HEK293 (cell line): ENCODE measurements around the gene ATP2A3.

Source experiments
- CTCF ChIA-PET: fragments of 350-600 bp; formaldehyde crosslinking; extraction: SDS; loops from one replicate; lab custom pipeline; 2021; ENCODE audit warnings: antibody characterized with exemption; lab: Yijun Ruan, JAX
- POLR2A ChIA-PET: fragments of 300-600 bp; formaldehyde crosslinking; extraction: SDS; loops from one replicate; lab custom pipeline; 2020; ENCODE audit warnings: antibody characterized with exemption, inconsistent platforms; lab: Yijun Ruan, JAX
- H3K27ac ChIP-seq: fragments of 200-500 bp; sonication (Bioruptor generic); 2 replicates; pipeline ENCODE4 v1.5.1; 2014; ENCODE audit warnings: low read depth, low read length, control low read depth, inconsistent platforms; ENCODE audit errors: extremely low read depth
- H3K36me3 ChIP-seq, 2 experiments: fragments of 200-500 bp in 1 of 2; sonication (Bioruptor generic) in 1 of 2; 1 replicate in 1 of 2; 2 replicates in 1 of 2; pipeline ENCODE4 v1.5.1; 2014 to 2017; ENCODE audit warnings: inconsistent platforms in 2 of 2, low read length in 2 of 2; ENCODE audit not compliant: control insufficient read depth in 2 of 2, insufficient read depth in 1 of 2
- H3K4me1 ChIP-seq: fragments of 200-500 bp; sonication (Bioruptor generic); 2 replicates; pipeline ENCODE4 v1.5.1; 2014; ENCODE audit warnings: mild to moderate bottlenecking, low read length, inconsistent platforms; ENCODE audit not compliant: control insufficient read depth, insufficient read depth
- H3K4me3 ChIP-seq: 2 replicates; pipeline ENCODE4 v1.5.1; 2011; ENCODE audit warnings: low read depth, mild to moderate bottlenecking, control low read depth, low read length, moderate library complexity
- H3K9me3 ChIP-seq: fragments of 200-500 bp; sonication (Bioruptor generic); 2 replicates; pipeline ENCODE4 v1.5.1; 2014; ENCODE audit warnings: low read depth, low read length, inconsistent platforms; ENCODE audit not compliant: control insufficient read depth, insufficient read depth
- ELK4 ChIP-seq: IDR thresholded peaks from 2 replicates; pipeline ENCODE4 v1.6.1; 2011; ENCODE audit warnings: mild to moderate bottlenecking, low read depth, low read length, borderline replicate concordance
- GFI1B ChIP-seq: fragments of 450-650 bp; formaldehyde crosslinking; IDR thresholded peaks from 2 replicates; pipeline ENCODE4 v1.5.1; 2016; ENCODE audit warnings: missing biosample characterization, missing genetic modification characterization
- GLI2 ChIP-seq: fragments of 450-650 bp; formaldehyde crosslinking; IDR thresholded peaks from 2 replicates; pipeline ENCODE4; 2017; ENCODE audit warnings: missing biosample characterization, missing genetic modification characterization, low read depth, borderline replicate concordance
- GLI4 ChIP-seq: fragments of 450-650 bp; formaldehyde crosslinking; IDR thresholded peaks from 2 replicates; pipeline ENCODE4 v1.5.1; 2016; ENCODE audit warnings: missing biosample characterization, missing genetic modification characterization
- KLF10 ChIP-seq: fragments of 450-650 bp; IDR thresholded peaks from 2 replicates; pipeline ENCODE4 v1.5.1; 2018; ENCODE audit warnings: missing biosample characterization, mild to moderate bottlenecking, missing genetic modification characterization
- PRDM1 ChIP-seq: fragments of 450-650 bp; formaldehyde crosslinking; IDR thresholded peaks from 2 replicates; pipeline ENCODE4; 2016; ENCODE audit warnings: missing biosample characterization, missing genetic modification characterization
- SCRT1 ChIP-seq: fragments of 450-650 bp; formaldehyde crosslinking; IDR thresholded peaks from 2 replicates; pipeline ENCODE4 v1.5.1; 2016; ENCODE audit warnings: missing biosample characterization, missing genetic modification characterization, borderline replicate concordance
- SETDB1 ChIP-seq: IDR thresholded peaks from one replicate; pipeline ENCODE4 v1.6.1; 2017; ENCODE audit warnings: mild to moderate bottlenecking, low read length, moderate library complexity, mixed read lengths; ENCODE audit not compliant: insufficient read length
- SP2 ChIP-seq: fragments of 450-650 bp; formaldehyde crosslinking; IDR thresholded peaks from 2 replicates; pipeline ENCODE4 v1.5.1; 2016; ENCODE audit warnings: missing biosample characterization, missing genetic modification characterization
- YY1 ChIP-seq: fragments of 450-650 bp; formaldehyde crosslinking; IDR thresholded peaks from 2 replicates; pipeline ENCODE4 v1.5.1; 2018; ENCODE audit warnings: missing biosample characterization, missing genetic modification characterization
- ZBTB21 ChIP-seq: fragments of 450-650 bp; formaldehyde crosslinking; IDR thresholded peaks from 2 replicates; pipeline ENCODE4 v1.5.1; 2017; ENCODE audit warnings: missing biosample characterization, missing genetic modification characterization
- ZNF10 ChIP-seq: fragments of 450-650 bp; formaldehyde crosslinking; IDR thresholded peaks from 2 replicates; pipeline ENCODE4 v1.5.1; 2017; ENCODE audit warnings: missing biosample characterization, missing genetic modification characterization
- ZNF132 ChIP-seq: fragments of 450-650 bp; formaldehyde crosslinking; IDR thresholded peaks from 2 replicates; pipeline ENCODE4 v1.5.1; 2017; ENCODE audit warnings: missing biosample characterization, missing genetic modification characterization, borderline replicate concordance
- ZNF175 ChIP-seq: fragments of 450-650 bp; formaldehyde crosslinking; IDR thresholded peaks from 2 replicates; pipeline ENCODE4 v1.5.1; 2016; ENCODE audit warnings: missing biosample characterization, missing genetic modification characterization
- ZNF19 ChIP-seq: fragments of 450-650 bp; formaldehyde crosslinking; IDR thresholded peaks from 2 replicates; pipeline ENCODE4; 2016; ENCODE audit warnings: missing biosample characterization, missing genetic modification characterization, low read depth
- ZNF2 ChIP-seq: fragments of 450-650 bp; formaldehyde crosslinking; IDR thresholded peaks from 2 replicates; pipeline ENCODE4 v1.5.1; 2016; ENCODE audit warnings: missing biosample characterization, missing genetic modification characterization
- ZNF239 ChIP-seq: fragments of 450-650 bp; formaldehyde crosslinking; IDR thresholded peaks from 2 replicates; pipeline ENCODE4 v1.5.1; 2016; ENCODE audit warnings: missing biosample characterization, missing genetic modification characterization
- ZNF266 ChIP-seq: fragments of 450-650 bp; formaldehyde crosslinking; IDR thresholded peaks from 2 replicates; pipeline ENCODE4 v1.5.1; 2016; ENCODE audit warnings: missing biosample characterization, missing genetic modification characterization, low read depth
- ZNF366 ChIP-seq: fragments of 450-650 bp; formaldehyde crosslinking; conservative IDR thresholded peaks from 2 replicates; pipeline ENCODE4 v1.5.1; 2016; ENCODE audit warnings: missing biosample characterization, missing genetic modification characterization
- ZNF426 ChIP-seq: fragments of 450-650 bp; formaldehyde crosslinking; IDR thresholded peaks from 2 replicates; pipeline ENCODE4 v1.5.1; 2017; ENCODE audit warnings: missing biosample characterization, missing genetic modification characterization, mild to moderate bottlenecking, inconsistent platforms, moderate library complexity
- ZNF473 ChIP-seq: fragments of 450-650 bp; formaldehyde crosslinking; IDR thresholded peaks from 2 replicates; pipeline ENCODE4 v1.5.1; 2017; ENCODE audit warnings: missing biosample characterization, missing genetic modification characterization
- ZNF510 ChIP-seq: fragments of 450-650 bp; formaldehyde crosslinking; IDR thresholded peaks from 2 replicates; pipeline ENCODE4 v1.5.1; 2018; ENCODE audit warnings: mild to moderate bottlenecking, missing genetic modification characterization, missing biosample characterization; ENCODE audit not compliant: insufficient replicate concordance
- ZNF521 ChIP-seq: fragments of 450-650 bp; formaldehyde crosslinking; IDR thresholded peaks from 2 replicates; pipeline ENCODE4 v1.5.1; 2017; ENCODE audit warnings: missing biosample characterization, mild to moderate bottlenecking, missing genetic modification characterization
- ZNF623 ChIP-seq: fragments of 450-650 bp; formaldehyde crosslinking; IDR thresholded peaks from 2 replicates; pipeline ENCODE4 v1.5.1; 2016; ENCODE audit warnings: missing biosample characterization, missing genetic modification characterization
- ZNF658 ChIP-seq: fragments of 450-650 bp; formaldehyde crosslinking; IDR thresholded peaks from 2 replicates; pipeline ENCODE4; 2016; ENCODE audit warnings: missing biosample characterization, missing genetic modification characterization
- ZNF664 ChIP-seq: fragments of 450-650 bp; formaldehyde crosslinking; IDR thresholded peaks from 2 replicates; pipeline ENCODE4 v1.5.1; 2016; ENCODE audit warnings: missing biosample characterization, missing genetic modification characterization
- ZNF670 ChIP-seq: fragments of 450-650 bp; formaldehyde crosslinking; IDR thresholded peaks from 2 replicates; pipeline ENCODE4 v1.5.1; 2016; ENCODE audit warnings: missing biosample characterization, missing genetic modification characterization, low read depth
- ZNF791 ChIP-seq: fragments of 450-650 bp; formaldehyde crosslinking; IDR thresholded peaks from 2 replicates; pipeline ENCODE4 v1.5.1; 2016; ENCODE audit warnings: missing biosample characterization, missing genetic modification characterization
- TF ChIP-seq, protein P1 (sequence below): fragments of 450-650 bp; formaldehyde crosslinking; IDR thresholded peaks from 2 replicates; pipeline ENCODE4 v1.5.1; 2016; ENCODE audit warnings: missing biosample characterization, missing genetic modification characterization, borderline replicate concordance
- TF ChIP-seq, protein P2 (sequence below): fragments of 450-650 bp; formaldehyde crosslinking; IDR thresholded peaks from 2 replicates; pipeline ENCODE4 v1.5.1; 2016; ENCODE audit warnings: missing biosample characterization, missing genetic modification characterization

The ATP2A3 gene

DNA sequence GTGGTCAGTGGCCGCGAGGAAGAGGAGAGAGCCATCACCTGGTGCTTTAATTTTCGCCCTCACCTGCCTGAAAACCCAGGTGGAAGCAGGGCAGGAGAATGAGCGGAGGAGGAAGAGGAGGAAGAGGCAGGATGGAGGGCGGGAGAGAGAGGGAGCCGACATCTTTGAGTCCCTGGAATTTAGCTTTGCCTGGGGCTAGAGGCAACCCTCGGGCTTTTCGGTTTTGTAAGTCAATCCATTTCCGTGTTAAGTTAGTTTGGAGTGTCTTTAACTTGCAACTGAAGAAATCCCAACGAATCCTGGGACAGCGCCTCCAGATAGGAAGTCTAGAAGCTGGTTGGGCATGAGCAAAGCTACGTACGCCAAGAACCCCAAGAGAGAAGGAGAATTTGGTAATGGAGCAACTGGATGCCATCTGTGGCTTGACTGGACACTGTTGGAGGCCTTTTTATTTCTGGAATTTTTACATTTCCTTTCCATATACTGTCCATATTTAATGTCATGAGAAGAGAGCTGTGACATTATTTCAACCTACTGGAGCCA lies 36.9 kb upstream of the ATP2A3 start:
- POLR2A ChIA-PET = interaction anchor here (0.6 kb wide), 1 partner anchor 1347 kb away, joined by 4 read pairs; no protein-coding TSS in a partner anchor
- TF ChIP-seq GLI2 (tag by site-specific recombination) = no peak
- no peak for TF ChIP-seq ZNF658 (tag by site-specific recombination)
- TF ChIP-seq PRDM1 (tag by site-specific recombination) = no peak
- no peak for TF ChIP-seq ZNF2 (tag by site-specific recombination)
- TF ChIP-seq ZNF175 (tag by site-specific recombination) = no peak
- no peak for TF ChIP-seq ZNF521
- TF ChIP-seq GLI4 (tag by site-specific recombination) = no peak
- TF ChIP-seq YY1 (tag by site-specific recombination) = no peak
- TF ChIP-seq ZNF426 (tag by site-specific recombination) = no peak
- no peak for TF ChIP-seq SCRT1 (tag by site-specific recombination)
- TF ChIP-seq SP2 (tag by site-specific recombination) = no peak
- no peak for TF ChIP-seq ZBTB21
- no peak for TF ChIP-seq ZNF366 (tag by site-specific recombination)
- no peak for TF ChIP-seq ZNF239
- Histone ChIP-seq H3K9me3 (no peaks in the 10 kb centered on the region), H3K4me3 (no peak overlapping the region), H3K27ac (no peak overlapping the region), H3K36me3 (peaks cover 0 to 8% of the 10 kb centered on the region in 2 experiments; a peak in 1 of 3 replicates), H3K4me1 (no peaks in the 10 kb centered on the region)
- CTCF ChIA-PET = interaction anchor here (0.6 to 14.1 kb wide), 8 partner anchors 11 to 264 kb away, joined by 3 to 124 read pairs (median 7); partner anchors contain the start of gene NCBP3

- no peak for TF ChIP-seq ZNF132 (tag by site-specific recombination)
- TF ChIP-seq, protein P1, sequence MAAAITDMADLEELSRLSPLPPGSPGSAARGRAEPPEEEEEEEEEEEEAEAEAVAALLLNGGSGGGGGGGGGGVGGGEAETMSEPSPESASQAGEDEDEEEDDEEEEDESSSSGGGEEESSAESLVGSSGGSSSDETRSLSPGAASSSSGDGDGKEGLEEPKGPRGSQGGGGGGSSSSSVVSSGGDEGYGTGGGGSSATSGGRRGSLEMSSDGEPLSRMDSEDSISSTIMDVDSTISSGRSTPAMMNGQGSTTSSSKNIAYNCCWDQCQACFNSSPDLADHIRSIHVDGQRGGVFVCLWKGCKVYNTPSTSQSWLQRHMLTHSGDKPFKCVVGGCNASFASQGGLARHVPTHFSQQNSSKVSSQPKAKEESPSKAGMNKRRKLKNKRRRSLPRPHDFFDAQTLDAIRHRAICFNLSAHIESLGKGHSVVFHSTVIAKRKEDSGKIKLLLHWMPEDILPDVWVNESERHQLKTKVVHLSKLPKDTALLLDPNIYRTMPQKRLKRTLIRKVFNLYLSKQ (tag by site-specific recombination) = no peak
- no peak for TF ChIP-seq ELK4
- no peak for TF ChIP-seq ZNF623 (tag by site-specific recombination)
- TF ChIP-seq ZNF664 (tag by site-specific recombination) = no peak
- no peak for TF ChIP-seq ZNF19 (tag by site-specific recombination)
- Histone ChIP-seq H3K4me1 (no peaks in the 10 kb centered on the region), H3K27ac (no peak overlapping the region), H3K36me3 (no peaks in the 10 kb centered on the region), H3K9me3 (no peaks in the 10 kb centered on the region), H3K4me3 (no peak overlapping the region)
- POLR2A ChIA-PET = no interaction called here
- CTCF ChIA-PET = interaction anchor here (0.6 to 14.1 kb wide), 8 partner anchors 10 to 261 kb away, joined by 3 to 124 read pairs (median 4); partner anchors contain the start of gene NCBP3
These were observed 34.2 kb upstream of the ATP2A3 start for GRCh38 chr17:3998436-3998835.

DNA sequence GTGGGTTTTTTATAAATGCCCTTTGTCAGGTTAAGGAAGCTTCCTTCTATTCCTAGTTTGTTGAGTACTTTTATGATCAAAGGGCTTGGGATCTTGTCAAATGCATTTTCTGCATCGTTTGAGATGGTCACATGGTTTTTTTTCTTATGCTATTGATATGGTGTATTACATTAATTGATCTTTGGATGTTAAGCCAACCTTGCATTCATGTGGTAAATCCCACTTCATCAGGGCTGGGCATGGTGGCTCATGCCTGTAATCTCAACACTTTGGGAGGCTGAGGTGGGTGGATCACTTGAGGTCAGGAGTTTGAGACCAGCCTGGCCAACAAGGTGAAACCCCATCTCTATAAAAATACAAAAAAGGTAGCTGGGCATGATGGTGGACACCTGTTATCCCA lies 30.8 kb upstream of the ATP2A3 start:
- Histone ChIP-seq H3K27ac (no peak overlapping the region), H3K36me3 (no peaks in the 10 kb centered on the region), H3K4me3 (no peak overlapping the region), H3K9me3 (no peaks in the 10 kb centered on the region), H3K4me1 (no peaks in the 10 kb centered on the region)
- ChIA-PET POLR2A (no interaction called here), CTCF (interaction anchor here (0.6 to 2.2 kb wide), 5 partner anchors 9 to 419 kb away, joined by 3 to 11 read pairs (median 3); no protein-coding TSS in a partner anchor)
- no peak for TF ChIP-seq ZNF2 (tag by site-specific recombination)
- TF ChIP-seq ZNF132 (tag by site-specific recombination) = no peak
- TF ChIP-seq ZNF670 (tag by site-specific recombination) = no peak
- no peak for TF ChIP-seq GFI1B (tag by site-specific recombination)
- TF ChIP-seq ZNF473 (tag by site-specific recombination) = no peak
- no peak for TF ChIP-seq SETDB1
- no peak for TF ChIP-seq ZNF791 (tag by site-specific recombination)
- TF ChIP-seq KLF10 (tag by site-specific recombination) = no peak
- TF ChIP-seq ZNF510 (tag by site-specific recombination) = no peak
- TF ChIP-seq, protein P2, sequence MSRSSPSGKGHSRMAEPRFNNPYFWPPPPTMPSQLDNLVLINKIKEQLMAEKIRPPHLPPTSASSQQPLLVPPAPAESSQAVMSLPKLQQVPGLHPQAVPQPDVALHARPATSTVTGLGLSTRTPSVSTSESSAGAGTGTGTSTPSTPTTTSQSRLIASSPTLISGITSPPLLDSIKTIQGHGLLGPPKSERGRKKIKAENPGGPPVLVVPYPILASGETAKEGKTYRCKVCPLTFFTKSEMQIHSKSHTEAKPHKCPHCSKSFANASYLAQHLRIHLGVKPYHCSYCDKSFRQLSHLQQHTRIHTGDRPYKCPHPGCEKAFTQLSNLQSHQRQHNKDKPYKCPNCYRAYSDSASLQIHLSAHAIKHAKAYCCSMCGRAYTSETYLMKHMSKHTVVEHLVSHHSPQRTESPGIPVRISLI = no peak
- TF ChIP-seq GLI4 (tag by site-specific recombination) = no peak
- TF ChIP-seq ZNF266 = no peak
- TF ChIP-seq ZNF10 = no peak
